RCC 7860 (cell line): ENCODE measurements around the gene C1QTNF1.
A peak's percentile ranks its signal among the peaks of the same experiment; 100 is the strongest.

Source experiments
- DNase-seq: peaks from one replicate; pipeline ENCODE4 v3.0.0-alpha.2; 2015; ENCODE audit warnings: low spot score
- FAIRE-seq: peaks from 2 replicates; lab custom pipeline; 2012; peaks lifted over from hg19 to GRCh38; lab: Jason Lieb, UNC

The C1QTNF1 gene

GRCh38 chr17:79023886-79024771 is at the start of gene C1QTNF1:
Gene C1QTNF1, plus strand, starts transcription at chr17:79024169. Its CDS starts 19,800 bp downstream, at chr17:79043969.
- DNase-seq = no peak
- no peak for FAIRE-seq

DNA sequence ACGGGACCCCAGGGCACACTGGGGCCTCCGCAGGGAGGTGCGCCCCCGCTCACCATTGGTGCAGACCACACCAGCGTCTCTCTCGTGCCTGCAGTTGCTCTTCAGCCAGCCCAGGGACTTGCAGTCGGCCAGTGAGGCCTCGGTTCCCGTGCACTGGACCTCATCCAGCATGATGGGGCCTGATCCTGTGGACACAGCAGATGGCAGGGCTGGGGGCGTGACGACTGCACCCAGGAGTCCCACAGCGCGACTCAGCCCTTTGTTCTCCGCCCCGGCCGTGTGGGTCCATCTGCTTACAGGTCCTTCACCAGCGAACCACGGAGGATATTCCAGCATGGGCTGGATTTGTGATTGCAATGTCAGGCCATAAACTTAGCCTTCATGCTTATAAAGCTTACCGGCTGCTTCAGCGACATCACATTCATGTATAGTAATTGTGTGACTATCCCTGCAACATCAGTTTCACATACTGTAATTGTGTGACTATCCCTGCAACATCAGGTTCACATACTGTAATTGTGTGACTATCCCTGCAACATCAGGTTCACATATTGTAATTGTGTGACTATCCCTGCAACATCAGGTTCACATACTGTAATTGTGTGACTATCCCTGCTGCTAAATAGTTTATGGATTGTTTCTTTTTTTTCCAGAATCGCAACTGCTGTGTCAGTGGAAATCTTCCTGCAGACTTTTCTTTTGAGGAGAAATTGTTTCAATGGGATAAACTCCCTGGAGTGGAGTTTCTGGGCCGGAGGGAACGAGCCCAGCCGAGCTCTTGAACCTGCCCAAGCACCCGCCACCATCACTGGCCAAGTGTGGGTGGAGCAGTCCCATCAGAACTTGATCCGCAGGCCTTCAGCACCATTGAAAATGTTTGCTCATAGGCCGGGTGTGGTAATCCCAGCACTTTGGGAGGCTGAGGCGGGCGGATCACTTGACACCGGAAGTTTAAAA is 49.1 kb upstream of the C1QTNF1 start:
- FAIRE-seq = no peak
- DNase-seq = no peak

DNA sequence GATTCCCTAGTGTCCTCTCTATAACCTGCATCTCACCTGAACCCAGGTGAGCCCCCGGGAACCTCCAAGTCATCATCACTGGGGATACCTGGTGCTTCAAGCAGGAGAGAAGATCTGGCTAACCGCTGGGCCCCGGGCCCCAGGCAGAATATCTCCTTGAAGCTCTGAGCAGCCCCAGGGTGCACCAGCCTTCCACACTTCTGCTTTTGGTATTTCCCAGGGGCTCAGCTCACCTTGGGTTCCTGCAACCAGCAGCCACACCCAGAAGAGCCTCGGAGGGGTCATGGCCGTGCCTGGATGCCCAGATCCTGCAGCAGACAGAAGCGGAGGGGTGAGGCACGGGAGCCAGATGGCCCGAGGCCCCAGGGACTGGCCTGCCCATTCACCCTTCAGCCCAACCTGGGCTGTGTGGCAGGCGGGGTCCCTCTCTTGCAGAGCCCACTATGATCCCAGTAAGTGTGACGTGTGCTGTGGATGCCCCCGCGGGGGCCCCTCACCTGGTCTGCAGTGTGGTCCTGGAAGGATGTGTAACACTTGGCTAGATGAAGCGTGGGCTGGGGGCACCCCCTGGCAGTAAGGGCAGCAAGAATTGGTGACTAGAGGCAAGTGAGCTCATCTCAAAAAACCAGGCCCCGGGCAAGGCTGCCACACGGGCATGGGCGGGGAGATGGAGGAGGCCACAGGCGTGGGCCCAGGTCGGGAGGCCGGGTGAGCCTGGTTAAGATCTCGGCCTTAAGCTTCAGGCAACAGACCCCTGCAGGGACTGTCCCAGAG is 46.9 kb upstream of the C1QTNF1 start:
- no peak for DNase-seq
- FAIRE-seq = no peak

DNA sequence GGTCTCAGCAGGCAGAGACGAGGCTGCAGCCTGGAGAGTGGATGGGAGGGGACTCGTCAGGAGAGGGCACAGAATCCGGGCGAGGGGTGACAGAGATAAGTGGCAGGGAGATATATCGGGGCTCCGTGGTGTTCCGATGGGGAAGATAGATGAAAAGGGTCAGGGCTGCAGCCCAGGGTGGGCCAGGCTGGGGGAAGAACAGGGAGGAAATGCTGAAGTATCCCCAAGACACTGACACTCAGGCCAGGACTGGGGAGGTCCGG is 46.4 kb upstream of the C1QTNF1 start:
- FAIRE-seq (no peak), DNase-seq (no peak)

GRCh38 chr17:78977997-78978973 is 45.7 kb upstream of the C1QTNF1 start:
- DNase-seq (no peak), FAIRE-seq (no peak)

- DNase-seq (peak; percentile 87), FAIRE-seq (peak; percentile 86)
These were observed 44.0 kb upstream of the C1QTNF1 start, which contains the start of gene LGALS3BP for GRCh38 chr17:78979780-78980623. Gene LGALS3BP, minus strand, starts transcription at chr17:78979923. Its CDS starts 2,732 bp downstream, at chr17:78977191.

- DNase-seq = no peak
- FAIRE-seq = no peak
These were observed 43.4 kb upstream of the C1QTNF1 start for GRCh38 chr17:78980624-78980972.

GRCh38 chr17:78981010-78981888 is 42.7 kb upstream of the C1QTNF1 start:
- FAIRE-seq (no peak), DNase-seq (no peak)

DNA sequence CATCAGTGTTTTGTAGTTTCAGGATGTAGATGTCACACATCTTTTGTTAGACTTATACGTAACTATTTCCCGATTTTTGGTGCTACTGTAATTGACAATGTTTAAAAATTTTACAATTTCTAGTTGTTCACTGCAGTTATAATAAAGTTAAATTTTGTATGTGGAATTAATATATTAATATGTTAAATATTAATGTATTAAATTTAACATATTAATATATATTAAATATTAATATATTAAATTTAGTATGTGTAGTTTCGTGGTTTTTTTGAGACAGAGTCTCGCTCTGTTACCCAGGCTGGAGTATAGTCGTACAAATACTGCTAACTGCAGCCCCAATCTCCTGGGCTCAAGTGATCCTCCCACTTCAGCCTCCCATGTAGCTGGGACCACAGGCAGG is 38.6 kb upstream of the C1QTNF1 start:
- no peak for DNase-seq
- FAIRE-seq = no peak

- DNase-seq = no peak
- no peak for FAIRE-seq
These were observed 37.8 kb upstream of the C1QTNF1 start for GRCh38 chr17:78986048-78986648.

- peak; percentile 43 for FAIRE-seq
These were observed 37.2 kb upstream of the C1QTNF1 start for GRCh38 chr17:78986649-78987328.

DNA sequence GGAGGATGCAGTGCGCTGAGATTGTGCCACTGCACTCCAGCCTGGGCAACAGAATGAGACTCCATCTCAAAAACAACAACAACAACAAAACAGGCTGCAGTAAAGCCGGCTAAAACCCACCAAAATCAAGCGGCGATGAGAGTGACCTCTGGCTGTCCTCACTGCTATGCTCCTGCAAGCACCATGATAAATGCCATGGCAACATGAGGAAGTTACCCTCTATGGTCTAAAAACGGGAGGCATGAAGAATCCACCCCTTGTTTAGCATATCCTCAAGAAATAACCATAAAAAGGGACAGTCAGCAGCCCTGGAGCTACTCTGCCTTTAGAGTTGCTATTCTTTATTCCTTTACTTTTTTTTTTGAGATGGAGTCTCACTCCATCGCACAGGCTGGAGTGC is 35.8 kb upstream of the C1QTNF1 start:
- no peak for FAIRE-seq

More at GRCh38 chr17:78986649-78987328, 37.2 kb upstream of the C1QTNF1 start:
- peak; percentile 27 for DNase-seq

GRCh38 chr17:78990349-78991016 is 33.5 kb upstream of the C1QTNF1 start:
- no peak for FAIRE-seq
- DNase-seq = no peak

More for the DNA sequence above, 35.8 kb upstream of the C1QTNF1 start:
- DNase-seq = no peak

- no peak for FAIRE-seq
- DNase-seq = no peak
These were observed 32.8 kb upstream of the C1QTNF1 start for GRCh38 chr17:78991017-78991738.

GRCh38 chr17:78991906-78992532 is 31.9 kb upstream of the C1QTNF1 start:
- FAIRE-seq (no peak), DNase-seq (no peak)
